ENCODE data around the gene LGR6.
"Not testable (repeated sequence)": the region's sequence is repeated elsewhere in the genome, so short reads cannot be mapped to it uniquely, and the experiment has no call there.

LGR6 gene

GRCh38 chr1:202176949-202177927 is 16.4 kb upstream of the LGR6 start:
- DNase-seq (ENCODE audit: low read depth, low spot score) = no peak

DNA sequence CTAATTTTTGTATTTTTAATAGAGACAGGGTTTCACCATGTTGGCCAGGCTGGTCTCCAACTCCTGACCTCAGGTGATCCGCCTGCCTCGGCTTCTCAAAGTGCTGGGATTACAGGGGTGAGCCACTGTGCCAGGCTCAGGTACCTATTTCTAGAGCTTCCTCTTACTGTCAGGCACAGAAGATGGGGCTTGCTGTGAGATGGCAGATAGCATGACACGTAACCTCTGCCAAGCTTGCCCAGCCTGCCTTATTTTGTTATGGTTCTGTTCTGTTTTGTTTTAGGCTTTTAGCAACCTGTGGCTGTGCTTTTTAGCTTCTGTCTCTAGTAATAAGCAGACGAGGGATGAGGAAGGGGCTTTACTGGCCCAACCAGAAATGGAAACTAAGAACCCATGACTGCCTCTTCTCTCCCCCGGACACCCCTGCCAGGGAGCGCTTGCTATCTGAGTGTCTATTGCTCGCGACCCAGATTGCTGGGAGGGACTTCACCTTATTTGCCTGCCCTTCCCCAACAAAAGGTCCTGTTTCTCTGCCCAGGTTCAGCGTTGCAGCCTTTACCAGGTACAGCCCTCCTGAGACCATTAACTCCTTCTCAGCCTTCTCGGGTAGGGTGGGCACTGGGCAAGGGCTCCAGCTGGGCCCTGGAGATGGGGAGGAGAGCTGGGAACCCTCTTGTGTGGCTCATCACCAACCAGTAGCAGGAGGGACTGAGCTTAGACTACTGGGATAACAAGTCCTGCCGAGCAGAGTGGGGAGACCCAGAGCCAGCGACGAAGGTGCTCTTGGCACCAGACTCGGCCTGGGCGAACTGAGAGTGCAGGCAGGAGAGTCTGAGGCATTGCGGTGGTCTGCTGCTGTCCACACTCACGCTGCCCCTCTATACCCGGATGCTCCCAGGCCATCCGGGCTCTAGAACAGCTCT is 13.5 kb upstream of the LGR6 start:
- no peak for DNase-seq (ENCODE audit: low read depth, low spot score)

- not testable (repeated sequence) for DNase-seq (ENCODE audit: low read depth, low spot score)
These were observed 12.9 kb upstream of the LGR6 start for GRCh38 chr1:202180751-202181139.

GRCh38 chr1:202181586-202181985 is 12.0 kb upstream of the LGR6 start:
- DNase-seq (ENCODE audit: low read depth, low spot score) = no peak

- no peak for DNase-seq (ENCODE audit: low read depth, low spot score)
These were observed 11.3 kb upstream of the LGR6 start for GRCh38 chr1:202182040-202182877.

DNA sequence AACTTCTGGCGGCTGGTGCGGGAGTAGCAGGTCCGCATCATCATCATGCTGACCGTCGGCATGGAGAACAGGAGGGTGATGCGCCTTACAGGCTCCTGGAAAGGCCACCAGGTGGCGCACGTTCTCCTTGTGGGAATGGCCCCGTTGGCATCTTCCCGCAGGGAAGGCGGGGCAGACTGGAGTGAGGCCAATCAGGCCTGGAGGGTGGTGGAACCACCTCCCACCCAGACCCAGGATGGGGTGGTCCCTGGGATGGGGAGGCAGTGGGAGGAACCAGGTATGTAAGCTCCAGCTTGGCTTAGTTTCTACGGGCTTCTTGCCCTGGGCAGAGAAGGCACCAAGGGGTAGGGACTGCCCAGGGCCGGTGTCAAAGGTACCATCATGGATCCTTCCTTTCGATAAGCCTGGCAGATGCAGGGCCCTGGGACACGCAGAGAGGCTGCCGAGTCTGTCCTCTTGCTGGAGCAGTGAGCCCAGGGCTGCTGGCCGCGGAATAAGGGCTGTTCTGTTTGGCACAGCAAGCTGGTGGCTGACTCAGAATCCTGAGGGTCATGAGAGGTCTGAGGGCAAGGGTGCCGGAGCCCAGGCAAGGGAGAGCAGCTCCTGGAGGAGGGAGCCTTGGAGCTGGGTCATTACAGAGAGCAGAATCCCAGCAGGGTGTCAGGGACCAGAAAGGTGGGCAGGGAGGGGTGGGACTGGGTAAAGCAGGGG is 8.7 kb upstream of the LGR6 start:
- peak; percentile 63 for DNase-seq (ENCODE audit: low read depth, low spot score)

DNA sequence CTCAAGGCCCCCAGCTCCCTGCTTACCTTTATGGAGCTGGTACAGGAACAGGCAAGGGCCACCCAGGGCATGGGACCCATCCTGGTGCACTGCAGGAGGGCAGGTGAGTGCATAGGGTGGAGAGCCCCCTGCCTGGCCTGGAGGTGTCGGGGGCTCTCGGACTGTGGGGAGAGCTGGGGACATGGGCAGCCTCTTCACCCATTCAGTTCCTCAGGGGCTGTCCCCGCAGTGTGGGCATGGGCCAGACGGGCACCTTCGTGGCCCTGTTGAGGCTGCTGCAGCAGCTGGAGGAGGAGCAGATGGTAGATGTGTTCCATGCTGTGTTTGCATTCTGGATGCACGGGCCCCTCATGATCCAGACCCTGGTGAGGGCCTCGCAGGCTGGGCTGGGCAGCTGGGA is 7.3 kb upstream of the LGR6 start:
- DNase-seq (ENCODE audit: low read depth, low spot score) = no peak

DNA sequence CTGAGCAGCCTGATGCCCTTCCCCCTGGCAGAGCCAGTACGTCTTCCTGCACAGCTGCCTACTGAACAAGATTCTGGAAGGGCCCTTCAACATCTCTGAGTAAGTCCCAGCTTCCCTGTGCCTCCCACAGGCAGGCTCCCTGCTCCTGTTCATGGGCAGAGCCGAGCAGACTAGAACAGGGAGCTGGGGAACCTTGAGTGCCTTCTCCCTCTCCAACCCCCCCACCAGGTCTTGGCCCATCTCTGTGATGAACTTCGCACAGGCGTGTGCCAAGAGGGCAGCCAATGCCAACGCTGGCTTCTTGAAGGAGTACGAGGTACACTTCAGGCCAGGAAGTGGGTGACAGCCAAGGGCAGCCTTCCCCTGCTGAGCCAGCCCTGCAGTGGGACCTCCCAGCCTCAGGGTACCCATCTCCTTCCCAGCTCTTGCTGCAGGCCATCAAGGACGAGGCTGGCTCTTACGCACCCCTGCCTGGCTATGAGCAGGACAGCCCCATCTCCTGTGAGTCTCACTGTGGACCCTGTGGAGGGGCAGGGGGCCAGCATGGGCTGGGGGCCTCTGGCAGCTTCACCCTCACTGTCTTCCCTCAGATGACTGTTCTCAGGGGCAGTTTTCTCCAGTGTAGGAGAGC is 6.4 kb upstream of the LGR6 start:
- DNase-seq (ENCODE audit: low read depth, low spot score) = no peak

DNA sequence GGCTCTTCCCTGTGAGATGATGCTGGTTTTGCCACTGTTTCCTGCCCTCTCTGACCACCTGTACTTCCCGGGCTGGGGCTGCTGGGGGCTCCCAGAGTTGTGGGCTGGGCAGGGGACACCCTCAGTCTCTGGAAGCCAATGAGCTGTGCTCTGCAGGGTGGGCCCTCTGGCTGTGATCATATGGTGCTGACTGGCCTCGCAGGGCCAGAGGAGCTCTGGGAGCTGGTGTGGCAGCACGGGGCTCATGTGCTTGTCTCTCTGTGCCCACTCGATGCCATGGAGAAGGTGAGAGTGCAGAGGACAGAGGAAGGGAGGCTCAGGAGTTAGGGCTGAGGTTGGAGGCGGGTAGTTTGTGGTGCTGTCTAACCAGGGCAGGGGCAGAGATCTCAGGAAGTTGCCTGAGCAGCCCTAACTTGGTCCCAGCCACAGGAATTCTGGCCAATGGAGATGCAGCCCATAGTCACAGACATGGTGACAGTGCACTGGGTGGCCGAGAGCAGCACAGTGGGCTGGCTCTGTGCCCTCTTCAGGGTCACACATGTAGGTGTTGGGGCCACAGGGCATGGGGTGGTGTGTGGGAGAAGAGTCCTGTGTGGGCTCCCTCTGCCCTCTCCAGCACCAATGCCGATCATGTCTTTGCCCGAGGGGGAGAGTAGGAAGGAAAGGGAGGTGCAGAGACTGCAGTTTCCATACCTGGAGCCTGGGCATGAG is 5.7 kb upstream of the LGR6 start:
- DNase-seq (ENCODE audit: low read depth, low spot score) = no peak

- no peak for DNase-seq (ENCODE audit: low read depth, low spot score)
These were observed 4.4 kb upstream of the LGR6 start for GRCh38 chr1:202189001-202189790.

DNA sequence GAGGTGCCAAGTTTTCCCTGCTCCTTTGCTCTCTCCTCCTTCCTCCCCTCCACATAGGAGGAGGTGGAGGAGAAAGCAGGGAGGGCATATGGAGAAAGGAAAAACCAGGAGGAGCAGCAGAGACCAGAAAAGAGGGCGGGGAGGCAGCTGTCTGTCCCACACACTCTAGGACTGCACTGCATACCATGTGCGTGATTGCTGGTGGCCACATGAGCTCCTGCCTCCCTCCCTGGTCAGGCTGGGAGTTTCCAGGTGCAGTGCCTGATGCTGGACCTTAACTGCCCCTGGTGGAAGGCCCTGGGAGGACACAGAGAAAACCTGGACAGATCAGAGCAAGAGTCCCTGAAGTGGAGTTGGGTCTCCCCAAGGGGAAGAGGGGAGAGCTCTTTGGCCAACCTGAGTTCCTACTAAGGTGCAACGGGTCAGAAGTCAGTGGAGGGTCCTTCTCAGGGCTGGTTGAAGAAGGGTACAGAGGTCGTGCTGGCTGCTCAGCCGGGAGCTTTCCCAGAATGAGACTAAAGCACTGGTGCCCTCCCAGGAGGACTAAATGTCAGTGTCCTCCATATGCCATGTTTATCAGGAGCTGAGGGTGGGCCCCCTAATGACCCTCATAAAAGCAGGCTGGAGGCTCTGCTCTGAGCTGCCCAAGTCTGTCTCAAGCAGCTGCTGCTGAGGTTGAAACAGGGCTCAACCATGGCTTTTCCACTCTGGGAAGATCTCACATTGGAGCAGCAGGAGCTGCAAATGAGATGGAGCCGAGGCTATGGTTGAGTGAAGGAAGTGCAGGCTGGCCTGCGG is 3.5 kb upstream of the LGR6 start:
- DNase-seq (ENCODE audit: low read depth, low spot score) = no peak

DNA sequence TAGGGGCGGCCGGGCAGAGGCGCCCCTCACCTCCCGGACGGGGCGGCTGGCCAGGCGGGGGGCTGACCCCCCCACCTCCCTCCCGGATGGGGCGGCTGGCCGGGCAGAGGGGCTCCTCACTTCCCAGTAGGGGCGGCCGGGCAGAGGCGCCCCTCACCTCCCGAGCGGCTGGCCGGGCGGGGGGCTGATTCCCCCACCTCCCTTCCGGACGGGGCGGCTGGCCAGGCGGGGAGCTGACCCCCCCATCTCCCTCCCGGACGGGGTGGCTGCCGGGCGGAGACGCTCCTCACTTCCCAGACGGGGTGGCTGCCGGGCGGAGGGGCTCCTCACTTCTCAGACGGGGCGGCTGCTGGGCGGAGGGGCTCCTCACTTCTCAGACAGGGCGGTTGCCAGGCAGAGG is 2.2 kb upstream of the LGR6 start:
- not testable (repeated sequence) for DNase-seq (ENCODE audit: low read depth, low spot score)

GRCh38 chr1:202192770-202193613 is 607 bp upstream of the LGR6 start:
- no peak for DNase-seq (ENCODE audit: low read depth, low spot score)

DNA sequence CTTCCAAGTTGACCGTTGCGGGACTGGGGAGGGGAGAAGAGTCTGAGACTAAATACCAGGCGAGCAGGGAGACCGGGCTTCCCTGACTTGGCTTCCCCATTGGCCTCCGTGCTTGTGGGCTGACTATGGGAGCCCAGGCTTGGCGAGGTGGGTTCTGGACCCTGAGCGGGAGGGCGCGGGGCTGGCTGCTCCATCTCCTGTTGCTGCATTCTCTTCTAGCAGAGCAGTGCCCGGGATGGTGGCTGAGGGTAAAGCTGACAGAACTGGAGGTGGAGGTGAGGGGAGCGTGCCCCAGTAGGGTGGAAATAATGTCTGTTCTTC is 689 bp downstream of the LGR6 start:
- no peak for DNase-seq (ENCODE audit: low read depth, low spot score)

- no peak for DNase-seq (ENCODE audit: low read depth, low spot score)
These were observed 4.2 kb downstream of the LGR6 start for GRCh38 chr1:202197653-202198365.

- no peak for DNase-seq (ENCODE audit: low read depth, low spot score)
These were observed 4.7 kb downstream of the LGR6 start for GRCh38 chr1:202198366-202198724.

Measured in smooth muscle cell of the brain vasculature (primary cell).